HCT116 (cell line): Measurements from ENCODE around the gene PPP2R5B. TPM values are rescaled to one million over a fixed set of nuclear protein-coding genes. Genes with fewer than 3 reads are reported as not detected.
A peak's percentile ranks its signal among the peaks of the same experiment; 100 is the strongest.

Experiments used
- ATAC-seq: fragments of 200-7000 bp; cut with Tn5 transposase; 2 replicates; pipeline ENCODE4 v1.9.1; 2020; ENCODE audit warnings: mild to moderate bottlenecking, moderate library complexity
- BruUV-seq: library from RNA; stranded (reverse); fragments of 400-500 nt; replicated peaks from 2 replicates; lab custom pipeline; 2021; lab: Mats Ljungman, UMichigan
- CTCF ChIA-PET: fragments of 300-600 bp; sonication (Branson Sonifier 250); formaldehyde crosslinking; loops from one replicate; lab custom pipeline; 2021; ENCODE audit warnings: antibody characterized with exemption; lab: Charles Lee
- POLR2A ChIA-PET: fragments of 300-600, 350-600 bp; sonication (Branson Sonifier 250); formaldehyde crosslinking; loops from one replicate; lab custom pipeline; 2021; ENCODE audit warnings: antibody characterized with exemption; lab: Charles Lee
- RAD21 ChIA-PET, 2 experiments: fragments of 300-600 bp; sonication (Branson Sonifier 250); formaldehyde crosslinking; loops; one replicate each; lab custom pipeline; 2023; ENCODE audit warnings: low total read pairs in 2 of 2; ENCODE audit not compliant: uncharacterized antibody in 2 of 2, unreplicated experiment in 2 of 2, low non-redundant PET in 1 of 2; lab: Charles Lee
- DNase-seq: peaks from one replicate; pipeline ENCODE4 v3.0.0-alpha.2; 2010; ENCODE audit warnings: low read depth, low spot score
- H2AFZ ChIP-seq: fragments of 200-600 bp; shearing (Covaris generic), sonication (generic); 2 replicates; pipeline ENCODE4 v1.6.1; 2017; ENCODE audit warnings: low read depth, mixed run types, mixed read lengths, antibody characterized with exemption, low read length; ENCODE audit not compliant: poor library complexity, severe bottlenecking
- H3K27ac ChIP-seq: 2 replicates; pipeline ENCODE4 v1.5.1; 2012; ENCODE audit warnings: low read depth, low read length
- H3K27me3 ChIP-seq: fragments of 200-600 bp; sonication (generic); 2 replicates; pipeline ENCODE4 v1.6.1; 2016; ENCODE audit warnings: mixed run types, low read length, mixed read lengths; ENCODE audit not compliant: insufficient read depth
- H3K36me3 ChIP-seq, 2 experiments: fragments of 200-500 bp in 1 of 2; fragments of 200-600 bp in 1 of 2; sonication (Bioruptor generic) in 1 of 2; sonication (generic) in 1 of 2; 2 replicates each; pipeline versions ENCODE4 v1.5.1 to v1.6.1; 2014 to 2016; ENCODE audit warnings: low read length in 2 of 2, inconsistent platforms in 1 of 2, mixed read lengths in 1 of 2, mixed run types in 1 of 2; ENCODE audit not compliant: insufficient read depth in 2 of 2, control insufficient read depth in 1 of 2
- H3K4me1 ChIP-seq, 2 experiments: fragments of 200-600 bp in 1 of 2; sonication (generic) in 1 of 2; 2 replicates each; pipeline versions ENCODE4 v1.5.1 to v1.6.1; 2012 to 2017; ENCODE audit warnings: low read length in 2 of 2, inconsistent platforms in 1 of 2, mild to moderate bottlenecking in 1 of 2, mixed read lengths in 1 of 2, mixed run types in 1 of 2, moderate library complexity in 1 of 2; ENCODE audit not compliant: insufficient read depth in 2 of 2, control insufficient read depth in 1 of 2
- H3K4me2 ChIP-seq: fragments of 200-600 bp; sonication (generic); 2 replicates; pipeline ENCODE4 v1.6.1; 2017; ENCODE audit warnings: mixed run types, low read length, mixed read lengths
- H3K4me3 ChIP-seq, 2 experiments: fragments of 200-600 bp in 1 of 2; sonication (generic) in 1 of 2; replicated peaks in 1 of 2; 2 replicates each; pipeline ENCODE4 v1.5.1; 2011 to 2016; ENCODE audit warnings: low read length in 2 of 2, control low read depth in 1 of 2, low read depth in 1 of 2, mild to moderate bottlenecking in 1 of 2, mixed read lengths in 1 of 2, mixed run types in 1 of 2
- H3K79me2 ChIP-seq: fragments of 200-600 bp; sonication (generic); 2 replicates; pipeline ENCODE4 v1.6.1; 2017; ENCODE audit warnings: mild to moderate bottlenecking, mixed run types, low read length, moderate library complexity, mixed read lengths; ENCODE audit not compliant: insufficient read depth
- H3K9ac ChIP-seq: fragments of 200-600 bp; sonication (generic); 2 replicates; pipeline ENCODE4 v1.6.1; 2016; ENCODE audit warnings: low read length, mixed read lengths
- H3K9me2 ChIP-seq: fragments of 200-600 bp; sonication (generic), shearing (Covaris generic); 2 replicates; pipeline ENCODE4 v1.6.1; 2017; ENCODE audit warnings: mixed run types, mild to moderate bottlenecking, moderate library complexity; ENCODE audit not compliant: insufficient read depth
- H3K9me3 ChIP-seq, 2 experiments: fragments of 200-500 bp in 1 of 2; fragments of 200-600 bp in 1 of 2; sonication (Bioruptor generic) in 1 of 2; sonication (generic) in 1 of 2; 2 replicates each; pipeline ENCODE4 v1.6.1; 2014 to 2017; ENCODE audit warnings: low read length in 2 of 2, mixed read lengths in 2 of 2, inconsistent platforms in 1 of 2, low read depth in 1 of 2, mild to moderate bottlenecking in 1 of 2, mixed run types in 1 of 2, moderate library complexity in 1 of 2; ENCODE audit not compliant: control insufficient read depth in 1 of 2, insufficient read depth in 1 of 2
- H4K20me1 ChIP-seq: fragments of 200-600 bp; sonication (generic), shearing (Covaris generic); 2 replicates; pipeline ENCODE4 v1.6.1; 2017; ENCODE audit warnings: mixed run types, mild to moderate bottlenecking, moderate library complexity; ENCODE audit not compliant: insufficient read depth
- CBX3 ChIP-seq: IDR thresholded peaks from 2 replicates; pipeline ENCODE4 v1.6.1; 2012; ENCODE audit warnings: low read depth
- CEBPB ChIP-seq: IDR thresholded peaks from 2 replicates; pipeline ENCODE4 v1.6.1; 2012; ENCODE audit warnings: low read depth
- EZH2 ChIP-seq: fragments of 200-600 bp; sonication (generic); IDR thresholded peaks from 2 replicates; pipeline ENCODE4 v1.6.1; 2017; ENCODE audit warnings: antibody characterized with exemption, mixed run types
- FOSL1 ChIP-seq: IDR thresholded peaks from 2 replicates; pipeline ENCODE4 v1.6.1; 2012; ENCODE audit warnings: low read depth
- MAX ChIP-seq: IDR thresholded peaks from 2 replicates; pipeline ENCODE4 v1.6.1; 2012
- POLR2AphosphoS5 ChIP-seq: IDR thresholded peaks from 2 replicates; pipeline ENCODE4 v1.6.1; 2011; ENCODE audit warnings: mild to moderate bottlenecking, low read depth, low read length, moderate library complexity
- RAD21 ChIP-seq: IDR thresholded peaks from 2 replicates; pipeline ENCODE4 v1.6.1; 2012; ENCODE audit warnings: low read depth, mild to moderate bottlenecking
- REST ChIP-seq: IDR thresholded peaks from 2 replicates; pipeline ENCODE4 v1.6.1; 2012; ENCODE audit warnings: low read depth
- SIN3A ChIP-seq: IDR thresholded peaks from 2 replicates; pipeline ENCODE4 v1.6.1; 2012; ENCODE audit warnings: low read depth
- SP1 ChIP-seq: IDR thresholded peaks from 2 replicates; pipeline ENCODE4 v1.6.1; 2012; ENCODE audit warnings: low read depth
- TCF7L2 ChIP-seq: IDR thresholded peaks from 2 replicates; pipeline ENCODE4 v1.7.0; 2011; ENCODE audit warnings: borderline replicate concordance, inconsistent platforms; ENCODE audit not compliant: insufficient read depth, insufficient read length; ENCODE audit errors: extremely low read depth
- ZBTB33 ChIP-seq: IDR thresholded peaks from 2 replicates; pipeline ENCODE4 v1.6.1; 2011; ENCODE audit warnings: mild to moderate bottlenecking, low read length, moderate library complexity; ENCODE audit not compliant: insufficient replicate concordance; ENCODE audit errors: extremely low read depth
- ZFX ChIP-seq: fragments of 450-650 bp; IDR thresholded peaks from 2 replicates; pipeline ENCODE4 v1.6.1; 2017
- ZNF274 ChIP-seq: fragments of 200-500 bp; sonication (Bioruptor generic); IDR thresholded peaks from 2 replicates; pipeline ENCODE4 v1.6.1; 2014; ENCODE audit warnings: mild to moderate bottlenecking, low read depth, low read length, inconsistent platforms
- intact Hi-C: fragments of 100-400 bp; cut with micrococcal nuclease; formaldehyde crosslinking; loops from 2 replicates; pipeline ENCODE4 v1.10.0; 2022
- total RNA-seq: library from RNA; stranded (reverse); gene quantifications from one replicate; pipeline ENCODE4 v1.2.1, GENCODE V29; 2021; ENCODE audit not compliant: unreplicated experiment

PPP2R5B gene
- total RNA-seq, 1 experiment from 2014 or later: 10.9 TPM

- TF ChIP-seq FOSL1: no peak
- TF ChIP-seq, all 23 proteins: peak for 0
Observed at GRCh38 chr11:64933935-64934681, 9.6 kb downstream of the PPP2R5B start (continued).

- Histone ChIP-seq H3K36me3 (peaks cover 0 to 3% of the 10 kb centered on the region in 2 experiments; a peak in 1 of 4 replicates), H2AFZ (no peak overlapping the region), H4K20me1 (no peaks in the 10 kb centered on the region), H3K9ac (no peak overlapping the region), H3K79me2 (no peaks in the 10 kb centered on the region), H3K4me3 (no peak overlapping the region), H3K27ac (no peak overlapping the region), H3K9me3 (no peaks in the 10 kb centered on the region), H3K27me3 (no peaks in the 10 kb centered on the region), H3K4me2 (no peak overlapping the region), H3K4me1 (peaks cover 8 to 15% of the 10 kb centered on the region in 2 experiments; a peak in 3 of 4 replicates), H3K9me2 (no peaks in the 10 kb centered on the region)
- ChIA-PET CTCF (no interaction called here), POLR2A (interaction anchor here (1.8 kb wide), 1 partner anchor 11 kb away, joined by 4 read pairs; the partner anchor contains the start of gene PPP2R5B), RAD21 (no interaction called here)
- DNase-seq (no peak), ATAC-seq (peak; percentile 15; the same call in 1 of the 2 replicates)
- no TSS peak for BruUV-seq
- intact Hi-C loops: no loop called here
- no peak for TF ChIP-seq POLR2AphosphoS5
- no peak for TF ChIP-seq SP1
- no peak for TF ChIP-seq ZBTB33
- no peak for TF ChIP-seq FOSL1
- TF ChIP-seq EZH2: no peak
- TF ChIP-seq ZFX: no peak
- no peak for TF ChIP-seq ZNF274
- TF ChIP-seq REST: no peak
- TF ChIP-seq CEBPB: no peak
- TF ChIP-seq MAX: no peak
- no peak for TF ChIP-seq TCF7L2
- TF ChIP-seq RAD21: no peak
- TF ChIP-seq SIN3A: no peak
- TF ChIP-seq CBX3: no peak
Observed at GRCh38 chr11:64934682-64935358, 10.3 kb downstream of the PPP2R5B start.
